AG10803 (cell line): ENCODE data around the gene FEZF2.

Experiments
- DNase-seq: peaks from one replicate; pipeline ENCODE4 v3.0.0; 2010; ENCODE audit warnings: low read depth
- H3K4me3 ChIP-seq: 2 replicates; pipeline ENCODE4 v1.5.1; 2011; ENCODE audit warnings: mild to moderate bottlenecking, low read length, control low read depth
- CTCF ChIP-seq: conservative IDR thresholded peaks from 2 replicates; pipeline ENCODE4 v1.5.1; 2011; ENCODE audit warnings: mild to moderate bottlenecking, low read length, control low read depth, inconsistent platforms

FEZF2 gene

GRCh38 chr3:62373714-62374333 lies 474 bp upstream of the FEZF2 start:
- no peak for TF ChIP-seq CTCF
- DNase-seq = no peak
- peak overlapping the region; percentile 43; the same call in 1 of the 2 replicates for H3K4me3 ChIP-seq

- no peak for TF ChIP-seq CTCF
- DNase-seq = no peak
- H3K4me3 ChIP-seq = no peak overlapping the region
Measured at GRCh38 chr3:62372621-62373041, 719 bp downstream of the FEZF2 start.

- DNase-seq = no peak
- H3K4me3 ChIP-seq = no peak overlapping the region
- no peak for TF ChIP-seq CTCF
Measured at GRCh38 chr3:62371720-62372591, 1.4 kb downstream of the FEZF2 start.

- no peak for DNase-seq
- no peak for TF ChIP-seq CTCF
- no peak overlapping the region for H3K4me3 ChIP-seq
Measured at GRCh38 chr3:62370858-62371719, 2.3 kb downstream of the FEZF2 start.

GRCh38 chr3:62370112-62370857 lies 3.1 kb downstream of the FEZF2 start:
- H3K4me3 ChIP-seq = no peak overlapping the region
- DNase-seq = no peak
- no peak for TF ChIP-seq CTCF

DNA sequence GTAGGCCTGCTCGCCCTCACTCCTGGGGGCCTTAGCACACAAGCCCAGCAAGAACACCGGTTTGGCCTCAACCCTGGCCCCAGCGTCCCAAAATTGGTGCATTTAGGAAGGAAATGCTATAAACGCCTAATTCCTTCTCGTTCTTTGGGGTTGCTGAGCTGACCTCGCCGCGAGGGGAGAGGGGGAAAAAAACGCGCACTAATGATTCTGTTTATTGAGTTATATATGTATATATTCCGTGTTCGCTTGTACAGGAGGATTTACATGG lies 3.9 kb downstream of the FEZF2 start:
- DNase-seq = no peak
- TF ChIP-seq CTCF = no peak
- H3K4me3 ChIP-seq = no peak overlapping the region
